GM21737 (cell line): ENCODE results near the gene TREML1.
"Not testable (repeated sequence)": the region's sequence is repeated elsewhere in the genome, so short reads cannot be mapped to it uniquely, and the experiment has no call there.

Experiments used
- ATAC-seq: cut with Tn5 transposase; IDR thresholded peaks from one replicate; pipeline ENCODE4 v1.9.1; 2021; ENCODE audit warnings: mild to moderate bottlenecking, moderate library complexity; ENCODE audit not compliant: unreplicated experiment

The TREML1 gene

DNA sequence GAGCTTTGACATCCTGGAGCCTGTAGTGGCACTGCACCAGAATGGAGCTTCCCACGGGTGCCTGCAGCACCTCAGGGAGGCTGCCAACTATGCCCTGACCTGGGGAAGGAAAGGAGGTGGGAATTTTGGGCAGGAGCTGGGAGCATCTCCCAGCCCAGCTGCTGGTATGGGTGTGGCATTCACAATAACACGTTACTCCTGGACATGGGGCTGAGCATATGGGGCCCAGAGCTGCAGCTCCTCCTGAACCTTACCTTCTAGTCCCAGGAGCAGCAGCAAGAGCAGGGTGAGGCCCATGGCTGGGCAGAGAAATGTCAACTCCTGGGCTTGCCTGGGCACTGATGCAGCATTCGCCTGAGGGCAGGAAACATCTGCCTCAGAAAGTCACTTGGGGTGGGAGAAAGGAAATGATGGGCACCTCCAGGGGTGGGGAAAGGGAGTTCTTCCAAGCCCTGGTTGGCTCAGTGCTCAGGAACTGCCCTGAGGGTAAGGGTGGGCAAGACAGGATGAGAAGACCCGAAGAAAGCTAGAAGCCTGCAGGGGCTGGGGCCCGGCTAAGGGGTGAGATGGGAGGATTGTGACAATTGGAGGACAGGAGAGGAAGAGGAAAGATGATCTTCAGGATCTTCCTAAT lies at the start of gene TREML1:
TSS of gene TREML1 (minus strand) at position 356 of the 634 bp plus-strand sequence. CDS start at position 297, 59 bp downstream.
- ATAC-seq, result no peak

- ATAC-seq, result no peak
Observed at GRCh38 chr6:41201764-41202173, 47.6 kb upstream of the TREML1 start.

- ATAC-seq, result peak; percentile 31
Observed at GRCh38 chr6:41200901-41201763, 47.0 kb upstream of the TREML1 start, which contains the start of gene TREML2. TSS of gene TREML2 (minus strand) at chr6:41201149. CDS start at chr6:41201008, 141 bp downstream.

GRCh38 chr6:41200296-41200900 lies 46.3 kb upstream of the TREML1 start:
- peak; percentile 26 for ATAC-seq

DNA sequence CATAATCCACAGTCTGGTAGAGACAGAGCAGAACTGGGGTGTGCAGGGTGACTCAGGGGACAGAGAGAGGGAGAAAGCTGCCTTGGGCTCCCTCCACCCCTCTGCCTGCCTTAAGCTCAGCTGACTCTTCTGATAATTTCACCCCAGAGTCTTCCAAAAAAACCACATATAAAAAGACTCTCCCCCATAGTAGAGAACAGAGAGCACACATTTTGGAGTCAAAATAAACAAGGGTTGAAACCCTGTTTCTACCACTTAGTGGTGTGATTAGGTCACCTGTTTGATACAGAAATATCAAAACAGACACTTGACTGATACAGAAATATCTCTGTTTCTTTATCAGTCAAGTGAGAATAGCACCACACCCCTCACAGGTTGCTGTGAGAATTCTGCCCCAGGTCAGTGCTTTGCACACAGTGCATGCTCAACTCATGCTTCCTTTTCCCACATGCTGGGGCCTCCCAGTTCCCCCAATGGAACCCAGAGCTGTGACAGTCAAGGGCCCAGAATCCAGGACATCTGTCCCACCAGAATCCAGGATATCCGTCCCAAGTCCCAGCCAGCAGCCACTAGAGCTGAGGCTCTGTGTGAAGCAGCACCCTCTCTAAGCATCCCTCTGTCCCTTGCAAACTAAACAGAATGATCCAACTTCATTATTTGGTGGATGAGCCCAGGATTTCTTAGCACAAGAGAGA lies 45.6 kb upstream of the TREML1 start:
- peak; percentile 44 for ATAC-seq

- ATAC-seq, result no peak
Observed at GRCh38 chr6:41197234-41197633, 43.1 kb upstream of the TREML1 start.

- ATAC-seq, result no peak
Observed at GRCh38 chr6:41194386-41194785, 40.2 kb upstream of the TREML1 start.

DNA sequence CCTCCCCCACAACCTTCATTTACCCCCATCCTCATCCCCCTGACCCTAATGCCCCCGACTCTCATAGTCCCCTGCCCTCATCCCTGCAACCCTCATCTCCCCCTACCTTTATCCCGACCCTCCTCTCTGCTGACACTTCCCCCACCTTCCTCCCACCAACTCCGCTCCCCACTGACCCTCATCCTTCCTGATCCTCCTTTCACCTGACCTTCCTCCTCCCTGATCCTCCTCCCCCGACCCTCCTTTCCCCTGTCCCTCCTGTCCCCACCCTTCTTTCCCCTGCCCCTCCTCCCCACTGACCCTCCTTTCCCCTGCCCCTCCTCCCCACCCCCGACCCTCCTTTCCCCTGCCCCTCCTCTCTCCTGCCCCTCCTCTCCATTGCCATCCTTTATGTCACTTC lies 39.7 kb upstream of the TREML1 start:
- no peak for ATAC-seq

- no peak for ATAC-seq
Observed at GRCh38 chr6:41193171-41193734, 39.1 kb upstream of the TREML1 start.

DNA sequence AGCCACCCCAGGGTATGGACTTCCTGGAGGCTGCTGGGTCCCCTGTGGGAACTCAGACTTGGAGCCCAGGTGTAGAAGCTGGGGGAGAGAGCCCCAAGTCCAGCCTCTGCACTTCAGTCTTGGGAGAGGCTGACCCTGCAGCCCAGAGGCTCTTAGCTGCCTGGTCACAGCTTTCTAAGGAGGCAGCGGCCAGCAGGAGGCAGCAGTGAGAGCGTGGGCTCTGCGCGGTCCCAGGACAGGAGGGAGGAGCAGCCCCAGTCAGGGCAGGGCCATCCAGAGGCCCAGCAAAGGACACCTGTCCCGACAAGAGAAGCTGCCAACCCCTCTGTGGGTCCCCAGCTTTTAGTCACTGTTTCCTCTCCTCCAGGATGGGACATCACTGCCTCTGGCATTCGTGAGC lies 37.4 kb upstream of the TREML1 start:
- no peak for ATAC-seq

- no peak for ATAC-seq
Observed at GRCh38 chr6:41190791-41191190, 36.6 kb upstream of the TREML1 start.

GRCh38 chr6:41189967-41190366 lies 35.8 kb upstream of the TREML1 start:
- ATAC-seq, result no peak

- ATAC-seq, result not testable (repeated sequence)
Observed at GRCh38 chr6:41189046-41189445, 34.9 kb upstream of the TREML1 start.

GRCh38 chr6:41187924-41188886 lies 34.1 kb upstream of the TREML1 start:
- no peak for ATAC-seq

DNA sequence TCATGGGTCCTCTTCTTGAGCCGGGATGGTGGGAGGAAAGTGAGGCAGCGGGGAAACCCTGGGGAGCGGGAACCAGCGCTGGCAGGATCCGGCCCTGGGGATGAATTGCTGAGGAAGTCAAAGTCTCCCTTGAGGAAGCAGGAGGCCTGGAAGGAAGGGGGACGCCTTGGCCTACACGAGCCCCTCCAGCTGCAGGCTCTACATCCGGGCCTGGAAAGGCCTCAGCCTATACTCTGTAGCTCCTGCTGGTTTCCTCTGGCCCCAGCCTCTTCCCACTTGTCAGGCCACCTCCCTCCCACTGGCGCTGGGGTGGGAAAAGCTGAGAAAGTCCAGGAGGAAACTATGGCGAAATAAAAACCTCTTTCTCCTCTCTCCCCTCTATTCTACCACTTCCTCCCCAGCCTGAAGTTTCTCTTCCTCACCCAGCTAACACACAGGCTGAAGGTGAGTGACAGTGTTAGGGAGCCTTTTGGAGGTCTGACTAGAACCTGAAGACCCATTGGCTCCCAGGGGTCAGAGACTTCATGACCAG lies 31.9 kb upstream of the TREML1 start:
- no peak for ATAC-seq

- no peak for ATAC-seq
Observed at GRCh38 chr6:41184761-41185160, 30.6 kb upstream of the TREML1 start.

- ATAC-seq, result no peak
Observed at GRCh38 chr6:41182069-41183034, 28.2 kb upstream of the TREML1 start.

DNA sequence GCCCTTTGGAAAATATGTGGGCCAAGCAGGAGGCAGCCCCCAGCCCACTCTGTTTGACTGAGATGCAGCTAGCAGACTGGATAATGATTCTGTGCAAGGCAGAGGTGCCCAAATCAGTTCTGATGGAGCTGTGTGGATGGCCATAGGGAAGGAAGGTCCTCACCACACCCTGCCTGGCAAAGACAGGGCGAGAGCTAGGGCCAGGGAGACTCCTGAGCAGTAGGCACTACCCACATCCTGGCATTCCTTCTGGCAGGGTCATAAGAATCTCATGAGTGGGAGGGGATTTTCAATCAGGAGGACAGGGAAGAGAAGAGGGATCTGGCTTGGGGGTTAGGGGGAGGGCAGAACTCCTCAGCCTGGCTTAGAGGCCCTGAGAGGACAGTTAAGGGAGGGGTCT lies 27.4 kb upstream of the TREML1 start:
- ATAC-seq, result no peak
